PC-9 (cell line): ENCODE results near the gene C1orf21.

Experiments used
- CTCF ChIP-seq: fragments of 200-600 bp; sonication (generic); conservative IDR thresholded peaks from 2 replicates; pipeline ENCODE4 v1.6.1; 2017; ENCODE audit warnings: mixed run types, antibody characterized with exemption, mild to moderate bottlenecking, moderate library complexity
- EZH2 ChIP-seq: fragments of 200-600 bp; sonication (generic); IDR thresholded peaks from 2 replicates; pipeline ENCODE4 v1.8.0; 2017; ENCODE audit warnings: antibody characterized with exemption, low read depth

GRCh38 chr1:184365699-184366098, 21.1 kb upstream of the C1orf21 start:
- TF ChIP-seq CTCF (no peak), EZH2 (no peak)
